KG1 (cell line): ENCODE measurements around the gene PRDM16.
"Not testable (repeated sequence)": the region's sequence is repeated elsewhere in the genome, so short reads cannot be mapped to it uniquely, and the experiment has no call there.

Source experiments
- DNase-seq: peaks from one replicate; lab custom pipeline; 2025; lab: John Stamatoyannopoulos, UW

Gene PRDM16

DNA sequence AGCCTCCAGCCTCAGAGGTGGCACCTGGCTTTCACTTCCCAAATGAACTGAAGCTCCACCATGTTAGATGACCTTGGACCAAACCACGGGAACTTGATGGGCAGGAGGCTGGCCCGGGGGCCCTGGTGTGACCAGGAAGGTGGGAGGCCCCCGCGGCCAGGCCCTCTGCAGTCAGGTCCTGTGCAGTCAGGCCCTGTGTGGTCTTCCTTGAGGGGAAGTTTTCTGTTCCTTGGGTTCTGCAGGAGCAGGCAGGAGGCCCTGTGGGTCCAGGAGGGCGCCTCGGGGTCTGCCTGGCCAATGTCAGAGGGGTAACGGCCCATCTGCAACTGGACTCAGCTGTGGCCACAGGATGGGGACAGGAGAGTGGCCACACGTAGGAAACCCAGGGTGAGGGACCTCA is 13.0 kb downstream of the PRDM16 start:
- DNase-seq: no peak

DNA sequence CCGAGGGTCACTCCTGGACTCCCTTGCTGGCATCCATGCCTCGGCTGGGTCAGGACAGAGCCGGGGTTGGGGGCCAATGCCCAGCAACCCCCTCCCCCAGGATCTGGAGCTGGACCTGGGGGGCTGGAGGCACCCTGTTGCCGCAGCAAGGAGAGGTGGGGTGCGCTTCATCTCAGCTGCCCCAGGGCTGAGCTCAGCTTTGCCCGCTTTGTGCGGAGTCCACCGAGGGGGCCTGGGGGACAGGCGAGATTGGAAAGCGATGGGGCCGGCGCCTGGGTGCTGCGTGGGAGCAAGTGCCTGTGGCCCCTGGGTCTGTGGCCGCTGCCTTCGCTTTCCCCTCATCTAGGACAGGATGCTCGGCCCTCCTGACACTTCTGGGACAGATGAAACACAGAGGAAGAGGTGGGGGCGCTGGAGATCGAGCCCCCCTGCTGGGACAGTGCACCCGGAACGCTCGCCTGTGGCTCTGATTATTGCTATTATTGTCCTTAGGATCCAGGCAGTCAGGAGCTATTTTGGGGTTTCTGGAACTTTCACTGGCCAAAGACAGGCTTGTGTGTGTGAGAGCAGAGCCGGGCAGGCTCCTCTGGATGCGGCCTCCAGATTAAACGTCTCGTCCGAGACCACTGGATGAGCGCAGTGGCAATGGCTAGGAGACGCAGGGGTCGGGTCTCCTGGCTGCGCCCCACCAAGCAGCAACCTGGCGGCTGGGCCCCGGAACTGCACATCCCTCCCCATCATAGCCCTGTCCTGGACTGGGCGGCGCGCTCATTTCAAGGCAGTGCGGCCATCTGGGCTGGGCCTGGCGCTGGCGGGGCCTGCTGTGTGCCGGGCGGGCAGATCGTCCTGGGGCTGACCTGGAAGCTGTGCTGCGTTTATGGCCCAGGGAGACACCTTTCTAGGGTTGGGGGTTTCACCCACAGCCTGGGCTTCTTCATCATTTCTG is 13.8 kb downstream of the PRDM16 start:
- DNase-seq: no peak

DNA sequence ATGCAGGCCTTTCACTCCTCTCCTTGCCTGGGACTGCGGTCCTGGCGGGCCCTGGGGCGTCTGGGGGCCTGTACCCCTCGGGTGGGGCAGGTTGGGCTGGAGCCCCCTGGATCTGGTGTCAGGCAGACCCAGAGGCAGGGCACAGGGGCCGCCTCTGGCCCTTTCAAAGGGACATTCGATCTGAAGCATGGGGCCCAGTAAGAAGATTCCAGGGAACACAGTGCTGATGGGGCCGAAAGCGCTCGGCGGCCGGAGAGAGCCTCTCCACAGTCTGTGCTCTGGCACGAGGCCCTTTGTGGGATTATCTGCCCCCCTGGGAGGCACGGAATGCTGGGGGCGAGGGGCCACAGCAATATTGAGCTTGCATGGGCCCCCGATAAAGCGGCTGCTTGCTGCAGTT is 15.2 kb downstream of the PRDM16 start:
- DNase-seq: no peak

DNA sequence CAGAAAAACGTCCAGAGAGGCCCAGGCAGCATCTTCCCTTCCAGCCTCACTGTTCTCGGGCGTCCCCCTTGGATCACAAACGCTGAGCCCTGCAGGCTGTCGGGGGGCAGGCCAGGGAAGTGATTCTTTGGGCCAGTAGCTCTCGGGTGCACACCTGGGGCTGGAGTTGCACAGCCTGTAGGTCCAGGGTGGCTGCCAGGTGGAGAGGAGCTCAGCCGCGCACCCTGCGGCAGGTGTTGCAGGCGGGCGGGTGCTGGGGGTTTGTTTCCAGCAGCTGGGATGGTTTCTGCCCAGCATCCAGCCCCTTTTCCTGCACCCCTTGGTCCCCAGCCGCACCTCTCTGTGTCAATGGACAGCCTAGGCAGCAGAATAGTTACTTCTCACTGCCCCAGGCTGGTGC is 15.7 kb downstream of the PRDM16 start:
- DNase-seq: no peak

DNA sequence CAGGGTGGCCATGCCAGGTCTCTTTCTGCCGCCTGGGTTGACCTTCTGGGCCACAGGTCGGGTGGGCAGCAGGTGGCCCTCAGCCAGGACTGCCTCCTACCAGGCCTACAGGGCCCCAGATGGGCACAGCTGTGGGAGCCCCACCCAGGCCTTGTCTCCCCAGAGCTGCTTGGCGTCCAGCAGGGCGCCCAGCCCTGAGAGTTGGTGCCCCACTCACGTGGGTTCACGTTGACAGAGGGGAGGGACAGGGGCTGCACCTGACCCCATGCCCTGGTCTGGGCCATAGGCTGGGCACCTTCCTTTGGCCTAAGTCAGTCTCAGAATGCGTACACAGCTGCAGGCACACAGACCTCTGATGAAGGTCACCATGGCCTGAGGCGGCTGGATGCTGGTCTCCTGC is 16.7 kb downstream of the PRDM16 start:
- no peak for DNase-seq

DNA sequence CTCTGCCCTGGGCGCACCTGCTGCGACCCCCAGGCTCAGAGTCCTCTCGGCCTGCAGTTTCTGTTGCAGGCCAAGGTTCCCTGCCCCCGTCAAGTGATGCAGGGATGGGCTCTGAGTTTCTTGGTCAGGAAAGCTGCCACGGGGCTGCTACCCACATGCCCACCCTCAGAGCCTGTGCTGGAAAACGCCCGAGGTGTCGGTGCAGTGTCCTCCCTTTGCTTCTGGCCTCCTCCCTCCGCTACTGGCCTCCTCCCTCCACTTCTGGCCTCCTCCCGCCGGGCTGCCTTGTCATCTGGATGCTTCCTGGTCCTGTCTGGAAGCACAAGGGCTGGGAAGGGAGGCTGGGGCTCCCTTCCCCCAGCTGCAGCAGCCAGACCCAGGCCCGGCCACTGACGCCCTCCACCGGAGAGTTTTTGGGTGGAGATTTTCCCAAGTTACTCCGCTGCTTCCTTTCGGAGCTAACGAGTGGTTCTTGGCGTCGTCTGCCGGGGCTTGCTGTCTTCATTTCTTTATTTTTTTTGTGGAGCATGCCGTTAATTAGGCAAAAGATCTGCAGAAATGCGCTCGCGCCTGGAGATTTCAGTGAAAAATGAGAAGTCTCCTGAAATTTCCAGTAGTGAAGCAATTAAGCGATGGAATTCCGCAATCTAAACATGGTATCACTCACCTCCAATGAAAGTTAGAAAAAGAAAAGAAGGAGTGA is 17.4 kb downstream of the PRDM16 start:
- no peak for DNase-seq

DNA sequence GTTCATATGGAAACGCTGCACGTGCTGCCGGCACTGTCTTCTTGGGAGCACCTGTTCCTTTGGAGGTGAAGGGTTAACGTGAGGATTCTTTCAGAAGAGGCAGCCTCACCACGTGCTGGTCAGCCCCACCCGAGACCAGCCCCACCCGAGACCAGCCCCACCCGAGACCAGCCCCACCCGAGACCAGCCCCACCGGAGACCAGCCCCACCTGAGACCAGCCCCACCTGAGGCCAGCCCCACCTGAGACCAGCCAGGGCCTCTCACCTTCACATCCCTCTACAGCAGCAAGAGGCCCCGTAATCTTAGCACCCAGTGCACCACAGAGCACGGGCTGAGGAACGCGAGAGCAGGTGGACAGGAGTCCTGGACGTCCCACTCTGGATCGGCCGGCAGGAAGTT is 18.0 kb downstream of the PRDM16 start:
- DNase-seq: no peak

DNA sequence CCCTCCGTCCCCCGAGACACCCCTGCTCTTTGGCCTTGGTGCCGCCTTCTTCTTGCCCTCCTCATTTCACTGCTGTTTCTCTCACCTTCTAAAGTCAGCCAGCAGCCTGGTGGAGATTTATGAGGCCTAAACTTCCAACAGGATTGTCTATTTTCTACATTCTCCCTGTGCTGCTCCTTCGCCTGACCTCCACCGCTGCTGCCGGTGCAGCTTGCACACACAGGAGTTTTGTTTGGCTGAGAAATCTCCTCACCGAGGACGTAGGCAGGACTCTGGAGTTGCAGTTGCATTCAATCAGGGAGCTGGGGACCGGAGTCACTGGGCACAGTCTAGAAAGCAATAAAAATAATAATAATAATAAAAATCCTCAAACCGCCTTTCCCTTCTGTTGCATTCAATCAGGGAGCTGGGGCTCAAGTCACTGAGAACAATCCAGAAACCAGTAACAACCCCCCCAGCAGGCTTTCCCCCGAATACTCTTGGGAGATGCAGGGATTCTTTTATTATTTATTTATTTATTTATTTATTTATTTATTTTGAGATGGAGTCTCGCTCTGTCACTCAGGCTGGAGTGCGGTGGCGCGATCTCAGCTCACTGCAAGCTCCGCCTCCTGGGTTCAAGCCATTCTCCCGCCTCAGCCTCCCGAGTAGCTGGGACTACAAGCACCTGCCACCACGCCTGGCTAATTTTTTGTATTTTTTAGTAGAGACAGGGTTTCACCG is 19.1 kb downstream of the PRDM16 start:
- not testable (repeated sequence) for DNase-seq

DNA sequence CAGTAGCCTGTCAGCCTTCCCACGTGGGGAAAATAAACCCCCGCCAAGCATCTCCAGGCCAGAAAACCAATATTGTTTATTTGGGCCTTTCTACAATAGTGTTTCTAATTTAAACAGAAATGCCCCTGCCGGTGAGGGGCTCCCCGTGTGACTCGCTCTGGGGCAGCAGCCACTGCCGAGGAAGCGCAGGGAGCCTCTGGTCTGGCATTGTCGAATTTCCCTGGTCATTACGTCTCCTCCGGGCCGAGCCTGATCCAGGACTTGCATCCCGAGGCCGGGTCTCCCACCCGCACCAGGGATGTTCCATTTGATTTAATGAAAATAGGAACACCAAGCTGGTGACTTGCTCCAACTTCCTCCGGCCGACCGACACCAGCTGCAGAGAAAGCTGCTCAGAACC is 20.5 kb downstream of the PRDM16 start:
- DNase-seq: no peak

DNA sequence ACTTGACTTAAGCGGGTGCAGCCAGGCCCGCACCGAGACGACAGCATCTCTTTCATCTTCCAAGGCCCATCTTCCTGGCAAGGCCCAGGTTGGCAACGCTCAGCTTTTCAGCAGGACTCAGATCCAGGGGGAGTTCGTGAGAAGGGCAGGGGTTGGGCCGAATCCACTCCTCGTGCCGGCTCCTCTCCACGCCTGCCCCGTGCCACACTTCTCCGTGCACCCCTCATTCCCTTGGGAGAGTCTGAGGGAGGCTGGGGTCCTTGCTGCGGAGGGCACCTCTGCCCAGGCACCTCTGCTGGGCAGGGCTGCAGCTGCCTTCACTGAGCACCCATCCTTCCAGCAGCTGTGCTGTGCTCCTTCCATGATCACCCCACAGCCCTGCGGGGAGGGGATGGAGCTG is 22.3 kb downstream of the PRDM16 start:
- no peak for DNase-seq

DNA sequence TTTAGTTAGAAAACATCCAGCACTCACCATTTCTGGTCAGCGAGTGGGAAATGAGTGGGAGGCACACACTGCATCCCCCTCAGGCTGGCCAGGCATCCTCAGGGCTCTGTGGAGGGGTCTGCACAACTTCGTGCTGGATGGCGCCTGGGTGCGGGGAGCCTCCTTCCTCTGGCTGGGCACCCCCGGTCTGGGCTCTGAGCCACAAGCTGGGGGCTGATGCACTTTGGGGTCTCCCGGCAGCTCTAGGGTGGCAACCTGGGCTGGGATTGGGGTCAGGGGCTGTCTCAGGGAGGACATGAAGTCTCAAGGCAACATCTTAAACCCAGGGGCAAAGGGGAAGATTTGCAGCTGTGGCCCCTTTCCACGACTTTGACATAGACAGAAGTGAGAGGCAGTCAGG is 23.5 kb downstream of the PRDM16 start:
- DNase-seq: no peak

DNA sequence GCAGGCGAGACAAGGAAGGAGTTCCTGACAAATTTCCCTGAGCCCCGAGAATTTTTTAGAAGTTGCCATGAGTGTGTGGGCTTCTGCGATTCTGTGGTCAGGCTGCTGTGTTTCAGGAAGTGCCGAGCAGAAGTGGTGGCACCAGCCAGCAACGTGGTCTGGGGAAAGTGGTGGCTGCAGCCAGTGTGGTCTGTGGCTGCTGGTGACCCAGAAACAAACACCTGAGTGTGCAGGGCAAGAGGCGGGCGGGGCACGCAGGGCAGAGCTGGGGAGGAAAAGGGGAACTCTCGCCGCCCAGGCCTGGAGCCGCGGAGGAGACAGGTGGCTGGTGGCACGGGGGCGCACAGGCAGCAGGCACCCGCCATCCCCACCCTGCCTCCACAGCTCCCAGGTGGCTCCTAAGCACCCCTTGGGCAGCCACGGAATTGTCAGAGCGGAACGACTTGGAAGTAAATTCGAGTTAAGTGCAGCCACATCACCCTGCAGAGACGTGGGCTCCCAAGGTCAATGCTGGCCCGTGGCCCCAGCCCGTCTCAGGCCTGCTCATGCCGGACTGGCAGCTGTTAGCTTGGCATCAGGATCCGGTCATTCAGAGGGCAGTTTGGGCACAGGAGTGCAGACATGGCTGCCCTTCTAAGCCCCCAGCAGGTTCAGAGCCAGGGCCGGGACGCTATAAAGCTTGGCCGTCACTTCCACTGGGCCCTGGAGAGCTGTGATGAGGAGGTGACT is 25.1 kb downstream of the PRDM16 start:
- DNase-seq: no peak

DNA sequence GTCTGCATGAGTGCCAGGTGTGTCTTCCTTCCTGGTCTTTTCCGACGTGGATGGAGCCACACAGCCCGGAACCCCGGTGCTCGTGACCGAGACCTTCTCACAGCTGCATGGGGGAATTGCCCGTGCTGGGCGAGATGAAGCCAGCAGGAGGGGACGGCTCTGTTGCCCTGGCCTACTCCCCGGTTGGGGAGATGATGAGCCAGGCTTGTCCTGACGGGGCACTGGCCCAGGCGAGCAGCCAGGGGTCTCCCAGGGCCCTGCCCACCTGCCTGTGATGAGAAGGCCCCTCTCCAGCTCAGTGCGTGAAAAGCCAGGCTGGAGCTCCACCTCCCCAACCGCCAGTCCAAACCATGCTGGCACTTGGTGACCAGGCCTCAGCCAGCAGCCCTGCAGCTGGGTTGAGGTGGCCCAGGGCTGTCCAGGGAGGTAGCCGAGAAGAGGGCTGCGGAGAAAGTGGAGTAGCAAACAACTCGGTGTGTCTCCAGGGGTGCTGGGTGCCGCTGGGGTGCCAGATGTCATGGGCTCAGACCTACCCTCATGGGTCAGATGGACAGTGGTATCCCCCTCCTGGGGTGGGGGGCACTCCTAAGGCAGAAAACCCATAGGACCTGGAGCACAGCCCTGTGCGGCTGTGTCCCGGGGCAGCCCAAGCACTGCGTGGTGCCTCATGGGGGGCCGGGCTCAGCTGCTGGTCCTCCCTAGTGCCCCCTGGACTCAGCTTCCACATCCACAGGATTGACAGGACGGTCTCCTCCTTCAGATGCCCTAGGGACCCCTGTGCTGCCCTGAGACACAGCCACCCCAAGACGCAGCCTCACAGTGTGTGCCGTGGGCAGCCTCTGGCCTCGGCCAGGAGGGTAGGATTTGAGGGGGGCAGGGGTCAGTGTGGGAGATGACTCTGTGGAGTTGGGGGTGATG is 26.1 kb downstream of the PRDM16 start:
- no peak for DNase-seq

DNA sequence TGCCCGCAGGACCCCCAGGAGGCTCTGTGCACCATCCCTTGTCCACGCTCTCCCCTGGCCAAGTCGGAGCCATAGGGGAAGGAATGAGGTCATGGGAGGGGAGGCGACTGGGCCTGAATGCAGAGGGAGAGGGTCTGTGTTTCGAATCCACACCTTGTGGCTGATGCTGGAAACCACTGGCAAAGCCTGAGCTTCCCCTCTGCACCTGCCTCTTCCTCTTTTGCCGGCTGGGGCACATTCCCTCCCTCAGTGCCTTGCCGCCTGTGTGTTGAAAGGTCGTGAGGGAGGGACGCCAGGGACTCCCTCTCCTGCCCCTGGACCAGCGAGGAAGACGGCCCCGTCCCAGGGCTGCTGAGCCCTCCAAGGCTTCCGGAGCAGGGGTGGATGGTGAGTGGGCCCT is 27.3 kb downstream of the PRDM16 start:
- no peak for DNase-seq

DNA sequence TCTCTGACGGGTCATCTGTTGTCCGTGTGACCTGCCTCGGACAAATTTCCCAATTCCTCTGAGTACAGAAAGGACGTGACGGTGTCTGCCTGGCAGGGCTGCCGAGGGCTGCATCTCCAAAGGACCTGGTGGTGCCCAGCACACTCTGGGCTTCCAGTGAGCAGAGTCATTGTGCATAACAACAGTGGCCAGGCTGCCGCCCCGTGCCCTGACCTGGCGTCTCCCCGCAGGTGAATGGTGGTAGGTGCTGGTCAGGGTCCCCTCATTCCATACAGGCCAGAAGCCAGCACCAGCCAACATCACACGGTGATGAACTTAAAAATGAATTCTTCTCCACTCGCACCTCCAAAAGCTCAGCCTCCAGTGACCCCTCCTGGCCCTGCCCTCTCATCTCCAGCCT is 28.2 kb downstream of the PRDM16 start:
- DNase-seq: no peak

DNA sequence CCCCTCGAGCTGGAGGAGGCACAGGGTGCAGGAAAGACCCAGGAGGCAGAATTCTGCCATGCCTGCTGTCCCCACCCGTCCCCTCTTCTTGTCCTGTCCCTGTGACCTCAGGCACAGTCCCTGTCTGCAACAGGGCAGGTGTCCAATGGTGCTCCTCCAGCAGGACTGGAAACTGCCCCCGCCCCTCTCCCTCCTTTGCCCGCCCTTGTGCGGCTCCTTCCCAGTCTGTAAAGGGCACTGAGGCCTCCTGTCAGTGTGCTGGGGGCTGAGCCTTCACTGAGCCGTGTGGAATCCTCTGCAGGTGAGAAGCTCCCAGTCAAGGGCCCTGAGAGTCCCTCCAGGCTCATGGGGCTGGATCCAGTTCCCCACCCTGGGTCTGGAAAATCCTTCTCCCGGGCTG is 28.9 kb downstream of the PRDM16 start:
- DNase-seq: no peak

DNA sequence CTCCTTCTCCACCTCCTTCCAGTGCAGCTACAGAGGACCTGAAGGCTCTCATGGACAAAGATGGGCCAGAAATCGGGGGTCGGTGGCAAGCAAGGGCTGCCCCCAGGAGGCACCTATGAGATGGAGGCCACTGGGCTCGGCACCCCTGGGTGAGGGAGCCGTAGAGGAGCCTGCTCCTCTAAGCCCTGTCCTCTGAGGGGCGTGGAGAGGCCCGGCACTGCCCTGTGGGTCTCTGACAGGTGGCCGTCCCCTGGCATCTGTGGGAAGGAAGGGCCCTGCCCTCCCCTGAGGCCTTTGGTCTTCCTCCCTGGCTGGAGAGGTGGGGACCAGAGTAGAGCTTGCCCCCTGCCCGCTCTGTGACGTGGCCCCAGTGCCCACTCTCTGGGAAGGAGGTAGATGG is 30.9 kb downstream of the PRDM16 start:
- no peak for DNase-seq

DNA sequence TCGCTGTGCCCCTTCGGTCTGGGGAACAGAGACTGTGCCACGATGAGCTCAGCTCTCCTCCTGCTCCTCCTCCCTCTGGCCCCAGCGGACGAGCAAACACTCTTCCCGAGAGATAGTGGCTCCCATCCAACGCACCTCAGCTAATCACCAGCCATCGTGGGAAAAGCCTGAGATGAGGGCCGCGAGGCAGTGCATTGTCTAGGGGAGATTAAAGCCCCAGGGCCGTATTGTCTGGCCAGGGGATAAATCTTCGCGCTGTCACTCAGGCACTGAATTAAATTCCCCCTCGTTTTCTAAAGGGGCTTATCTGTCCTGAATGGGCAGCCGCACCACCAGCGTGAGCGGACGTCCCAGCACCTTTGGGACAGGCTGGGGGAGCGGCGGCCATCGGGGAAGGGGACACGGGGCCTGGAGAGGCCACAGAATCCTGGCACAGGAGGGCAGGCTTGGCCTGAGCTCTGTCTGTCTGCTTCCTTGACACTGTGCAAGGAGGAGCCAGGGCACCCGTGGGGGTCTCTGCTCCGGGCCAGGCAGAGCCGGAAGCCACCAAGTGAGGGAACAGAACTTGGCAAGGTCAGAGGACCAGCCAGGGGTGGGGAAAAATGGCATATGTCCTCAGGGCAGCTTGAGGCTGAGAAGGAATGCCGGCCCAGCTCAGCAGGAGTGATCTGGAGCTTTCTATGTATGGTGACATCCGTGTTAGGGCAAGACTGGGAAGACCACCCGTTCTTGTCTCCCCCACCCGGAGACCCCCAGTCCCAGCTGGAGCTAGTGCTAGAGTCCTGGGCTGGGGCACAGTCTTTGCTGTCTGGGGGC is 32.3 kb downstream of the PRDM16 start:
- DNase-seq: no peak

DNA sequence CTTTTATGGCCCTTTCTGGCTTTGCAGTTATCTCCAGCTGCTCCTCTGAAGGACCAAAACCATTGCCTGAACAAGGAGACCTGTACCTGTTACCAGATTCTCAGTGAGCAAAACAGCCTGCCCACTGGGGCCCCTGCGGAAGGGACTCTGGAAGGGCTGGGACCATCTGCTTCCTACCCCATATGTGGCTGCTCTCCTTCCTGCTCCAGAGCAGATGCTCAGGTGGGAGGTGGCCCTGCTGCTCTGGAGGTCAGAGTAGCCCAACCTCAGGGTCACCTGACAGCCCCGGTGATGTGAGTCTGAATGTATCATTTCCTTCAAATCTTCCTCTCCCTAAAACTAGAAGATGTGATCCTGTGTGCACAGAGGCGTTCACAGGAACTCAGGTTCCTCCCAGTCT is 33.6 kb downstream of the PRDM16 start:
- DNase-seq: no peak
